Calu3 (cell line): ENCODE results near the gene RBFOX2. TPM values are rescaled to one million over a fixed set of nuclear protein-coding genes. Genes with fewer than 3 reads are reported as not detected.

Experiments
- BruUV-seq: library from RNA; stranded (reverse); fragments of 400-500 nt; replicated peaks from 2 replicates; lab custom pipeline; 2021; lab: Mats Ljungman, UMichigan
- CTCF ChIA-PET: fragments of 300-600 bp; sonication (Branson Sonifier 250); formaldehyde crosslinking; loops from one replicate; lab custom pipeline; 2022; ENCODE audit warnings: antibody characterized with exemption; lab: Charles Lee
- DNase-seq: peaks from one replicate; pipeline ENCODE4 v3.0.0; 2022
- H3K27ac Mint-ChIP-seq: one replicate; pipeline ENCODE4 v1.8.0; 2022; ENCODE audit warnings: mixed read lengths; ENCODE audit not compliant: unreplicated experiment
- H3K27me3 Mint-ChIP-seq: one replicate; pipeline ENCODE4 v1.8.0; 2022; ENCODE audit warnings: mixed read lengths; ENCODE audit not compliant: unreplicated experiment
- H3K36me3 Mint-ChIP-seq: one replicate; pipeline ENCODE4 v1.8.0; 2022; ENCODE audit warnings: mild to moderate bottlenecking, moderate library complexity, mixed read lengths; ENCODE audit not compliant: insufficient read depth, unreplicated experiment
- H3K4me1 Mint-ChIP-seq: one replicate; pipeline ENCODE4 v1.8.0; 2022; ENCODE audit warnings: mild to moderate bottlenecking, low read depth, mixed read lengths; ENCODE audit not compliant: unreplicated experiment
- H3K4me3 Mint-ChIP-seq: one replicate; pipeline ENCODE4 v1.8.0; 2022; ENCODE audit warnings: mild to moderate bottlenecking, low read depth, moderate library complexity, mixed read lengths; ENCODE audit not compliant: unreplicated experiment
- H3K9me3 Mint-ChIP-seq: one replicate; pipeline ENCODE4 v1.8.0; 2022; ENCODE audit warnings: low read depth, mixed read lengths; ENCODE audit not compliant: unreplicated experiment
- CTCF ChIP-seq: fragments of 200-600 bp; IDR thresholded peaks from one replicate; pipeline ENCODE4 v1.8.0; 2022; ENCODE audit warnings: antibody characterized with exemption; ENCODE audit not compliant: unreplicated experiment
- intact Hi-C: fragments of 100-400 bp; cut with micrococcal nuclease; formaldehyde crosslinking; loops from one replicate; pipeline ENCODE4 v1.10.0; 2022; ENCODE audit not compliant: unreplicated experiment
- total RNA-seq: library from RNA; stranded (reverse); gene quantifications from 2 replicates; pipeline ENCODE4 v1.2.3, GENCODE V29; 2022

RBFOX2 gene
- total RNA-seq, 1 experiment from 2014 or later = 63.1 TPM

GRCh38 chr22:35824256-35824655 lies 204.4 kb downstream of the RBFOX2 start:
- H3K27me3 Mint-ChIP-seq = no peaks in the 10 kb centered on the region
- no peaks in the 10 kb centered on the region for H3K9me3 Mint-ChIP-seq
- no peaks in the 10 kb centered on the region for H3K36me3 Mint-ChIP-seq
- no peak overlapping the region for H3K27ac Mint-ChIP-seq
- H3K4me1 Mint-ChIP-seq = peaks cover 27% of the 10 kb centered on the region
- CTCF ChIA-PET = no interaction called here
- intact Hi-C loops = no loop called here
- BruUV-seq = no TSS peak
- no peak for DNase-seq
- TF ChIP-seq CTCF = no peak
- no peak overlapping the region for H3K4me3 Mint-ChIP-seq

GRCh38 chr22:35821654-35822053 lies 207.0 kb downstream of the RBFOX2 start:
- no TSS peak for BruUV-seq
- Mint-ChIP-seq H3K27me3 (no peaks in the 10 kb centered on the region), H3K9me3 (no peaks in the 10 kb centered on the region), H3K27ac (no peak overlapping the region), H3K4me1 (peaks cover 29% of the 10 kb centered on the region), H3K4me3 (no peak overlapping the region), H3K36me3 (no peaks in the 10 kb centered on the region)
- TF ChIP-seq CTCF = no peak
- intact Hi-C loops = no loop called here
- CTCF ChIA-PET = no interaction called here
- DNase-seq = no peak

GRCh38 chr22:35819421-35819820 lies 209.2 kb downstream of the RBFOX2 start:
- Mint-ChIP-seq H3K27ac (no peak overlapping the region), H3K4me1 (peaks cover 29% of the 10 kb centered on the region), H3K4me3 (no peak overlapping the region), H3K9me3 (no peaks in the 10 kb centered on the region), H3K27me3 (no peaks in the 10 kb centered on the region), H3K36me3 (no peaks in the 10 kb centered on the region)
- intact Hi-C loops = no loop called here
- CTCF ChIA-PET = no interaction called here
- no peak for TF ChIP-seq CTCF
- BruUV-seq = no TSS peak
- no peak for DNase-seq

- no peak overlapping the region for H3K27ac Mint-ChIP-seq
- CTCF ChIA-PET = no interaction called here
- no peak for DNase-seq
- no peaks in the 10 kb centered on the region for H3K27me3 Mint-ChIP-seq
- BruUV-seq = no TSS peak
- TF ChIP-seq CTCF = no peak
- no peak overlapping the region for H3K4me3 Mint-ChIP-seq
- H3K4me1 Mint-ChIP-seq = peaks cover 29% of the 10 kb centered on the region
- no peaks in the 10 kb centered on the region for H3K9me3 Mint-ChIP-seq
- intact Hi-C loops = no loop called here
- H3K36me3 Mint-ChIP-seq = no peaks in the 10 kb centered on the region
Observed at GRCh38 chr22:35818897-35819296, 209.7 kb downstream of the RBFOX2 start.
